Ovary (tissue), 9 donors: ENCODE results near the gene FBXW5. TPM values are rescaled to one million over a fixed set of nuclear protein-coding genes. Genes with fewer than 3 reads are reported as not detected.

Source experiments
- DNase-seq, 5 donors: peaks; one replicate each; pipeline ENCODE4 v3.0.0-alpha.2; 2019 to 2020
- H3K27ac ChIP-seq, 2 donors: fragments of 200-600 bp; one replicate each; pipeline versions ENCODE4 v1.5.1 to v1.8.0; 2019 to 2022
- H3K27me3 ChIP-seq: fragments of 200-600 bp; one replicate; pipeline ENCODE4 v1.8.0; 2022
- H3K36me3 ChIP-seq: fragments of 200-600 bp; sonication (generic); one replicate; pipeline ENCODE4 v1.5.1; 2019
- H3K4me1 ChIP-seq: one replicate; pipeline ENCODE4 v1.8.1; 2013; ENCODE audit warnings: mild to moderate bottlenecking, moderate library complexity; ENCODE audit not compliant: insufficient read depth
- H3K4me3 ChIP-seq: fragments of 200-600 bp; sonication (generic); one replicate; pipeline ENCODE4 v1.5.1; 2017
- H3K9me3 ChIP-seq, 2 donors: fragments of 200-600 bp in 1 of 2; sonication (generic) in 1 of 2; one replicate each; pipeline versions ENCODE4 v1.5.1 to v1.8.1; 2013 to 2019; ENCODE audit warnings: mild to moderate bottlenecking in 1 of 2, moderate library complexity in 1 of 2
- EP300 ChIP-seq: sonication (generic); formaldehyde crosslinking; IDR thresholded peaks from one replicate; pipeline ENCODE4 v1.6.1; 2017; ENCODE audit warnings: antibody characterized with exemption
- POLR2A ChIP-seq: fragments of 450-650 bp; IDR thresholded peaks from one replicate; pipeline ENCODE4 v1.6.1; 2017; ENCODE audit warnings: antibody characterized with exemption, mild to moderate bottlenecking, moderate library complexity
- WGBS, 3 donors: extraction: QIAGEN DNeasy Blood & Tissue Kit in 1 of 3; methylation state at CpG; one replicate each; pipeline versions ENCODE4 v1.1.5 to v1.1.7; 2013 to 2017; 5-methylcytosine and 5-hydroxymethylcytosine counted together
- intact Hi-C, 4 donors: fragments of 100-400 bp; cut with DNase I; formaldehyde crosslinking; loops; one replicate each; pipeline versions ENCODE4 v1.11.0 to v1.15.1; 2022 to 2023
- polyA plus RNA-seq, 2 donors: library from polyadenylated mRNA; stranded (reverse); fragments of 200-250 nt in 1 of 2; fragments of 350-450 nt in 1 of 2; fragmentation: Illumina TruSeq in 1 of 2; extraction: RNeasy Lipid Tissue Mini Kit (QIAGEN cat#74804) in 1 of 2; gene quantifications; one replicate each; pipeline ENCODE4 v1.2.3, GENCODE V29; 2013 to 2014
- total RNA-seq, 7 donors: library from RNA; depleted of rRNA in 2 of 7; stranded (reverse); fragments of >200 nt in 2 of 7; fragmentation: NEBNext Ultra II Directional in 3 of 7; extraction: Animal tissue kit (Norgen Biotek cat#: 25700) in 3 of 7; gene quantifications; one replicate each; pipeline versions ENCODE4 v1.1.0 to v1.2.4, GENCODE V29; 2016 to 2023
- TF ChIP-seq, protein P1 (sequence below), 3 donors: fragments of 450-650 bp in 2 of 3; fragments of 200-600 bp in 1 of 3; IDR thresholded peaks; one replicate each; pipeline versions ENCODE4 v1.5.1 to v1.8.0; 2016 to 2022; ENCODE audit warnings: antibody characterized with exemption in 3 of 3, mild to moderate bottlenecking in 1 of 3
- donor health status: DM: no; HTN: no; CAD: no; lungs with moderate emphysema.
- donor health status: DM: no; HTN: no; CAD: no.
- donor health status: Bipolar disorder and iron deficiency.
- donor health status: DM: yes; HTN: yes; CAD: no.
- donor health status: DM: no; HTN: no; CAD: no.
- donor health status: DM: yes; HTN: yes; CAD: no.

FBXW5 gene
- total and polyA plus RNA-seq, 9 donors = 2.2 to 75.5 (median 60.5) TPM

DNA sequence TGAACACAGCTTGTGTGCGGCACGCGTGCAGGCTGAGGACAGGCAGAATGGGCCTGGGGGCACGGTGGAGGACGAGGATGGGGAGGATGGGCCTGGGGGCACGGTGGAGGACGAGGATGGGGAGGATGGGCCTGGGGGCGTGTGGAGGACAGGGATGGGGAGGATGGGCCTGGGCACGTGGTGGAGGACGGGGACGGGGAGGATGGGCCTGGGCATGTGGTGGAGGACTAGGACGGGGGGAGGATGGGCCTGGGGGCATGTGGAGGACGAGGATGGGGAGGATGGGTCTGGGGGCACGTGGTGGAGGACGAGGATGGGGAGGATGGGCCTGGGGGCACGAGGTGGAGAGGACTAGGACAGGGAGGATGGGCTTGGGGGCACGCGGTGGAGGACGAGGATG is 22.0 kb downstream of the FBXW5 start:
- H3K4me3 ChIP-seq = no peak overlapping the region
- DNase-seq = no peak
- H3K27ac ChIP-seq = no peak overlapping the region
- H3K27me3 ChIP-seq = no peaks in the 10 kb centered on the region
- intact Hi-C loops = no loop called here
- 90 to 91% (median 91%) methylated on average over 19 of the region's 19 CpGs for WGBS, 3 donors
- TF ChIP-seq EP300 = no peak
- TF ChIP-seq, protein P1, sequence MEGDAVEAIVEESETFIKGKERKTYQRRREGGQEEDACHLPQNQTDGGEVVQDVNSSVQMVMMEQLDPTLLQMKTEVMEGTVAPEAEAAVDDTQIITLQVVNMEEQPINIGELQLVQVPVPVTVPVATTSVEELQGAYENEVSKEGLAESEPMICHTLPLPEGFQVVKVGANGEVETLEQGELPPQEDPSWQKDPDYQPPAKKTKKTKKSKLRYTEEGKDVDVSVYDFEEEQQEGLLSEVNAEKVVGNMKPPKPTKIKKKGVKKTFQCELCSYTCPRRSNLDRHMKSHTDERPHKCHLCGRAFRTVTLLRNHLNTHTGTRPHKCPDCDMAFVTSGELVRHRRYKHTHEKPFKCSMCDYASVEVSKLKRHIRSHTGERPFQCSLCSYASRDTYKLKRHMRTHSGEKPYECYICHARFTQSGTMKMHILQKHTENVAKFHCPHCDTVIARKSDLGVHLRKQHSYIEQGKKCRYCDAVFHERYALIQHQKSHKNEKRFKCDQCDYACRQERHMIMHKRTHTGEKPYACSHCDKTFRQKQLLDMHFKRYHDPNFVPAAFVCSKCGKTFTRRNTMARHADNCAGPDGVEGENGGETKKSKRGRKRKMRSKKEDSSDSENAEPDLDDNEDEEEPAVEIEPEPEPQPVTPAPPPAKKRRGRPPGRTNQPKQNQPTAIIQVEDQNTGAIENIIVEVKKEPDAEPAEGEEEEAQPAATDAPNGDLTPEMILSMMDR (IDR thresholded peaks at IDR 0.05) = no peak
- TF ChIP-seq POLR2A = no peak
- no peaks in the 10 kb centered on the region for H3K36me3 ChIP-seq
- H3K4me1 ChIP-seq = no peaks in the 10 kb centered on the region
- H3K9me3 ChIP-seq = no peaks in the 10 kb centered on the region

DNA sequence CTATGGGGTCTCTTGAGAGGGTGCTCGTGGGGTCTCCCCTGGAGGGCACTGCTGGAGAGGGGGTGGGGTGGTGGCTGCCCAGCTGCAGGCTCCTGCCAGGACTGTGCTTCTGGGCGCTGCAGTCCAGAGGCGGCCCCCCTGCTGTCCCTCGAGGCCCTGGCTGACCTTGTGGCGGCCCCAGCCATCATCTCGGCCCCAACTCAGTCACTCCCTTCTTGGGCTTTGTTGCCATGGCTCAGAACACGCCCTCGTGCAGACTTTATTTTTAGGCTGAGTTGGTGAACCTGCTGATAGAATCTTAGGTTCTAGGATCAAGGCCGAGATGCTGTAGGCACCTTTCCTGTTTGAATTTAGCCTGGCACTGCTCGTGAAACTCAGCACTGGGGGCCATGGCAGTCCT is 22.8 kb downstream of the FBXW5 start:
- DNase-seq = no peak
- intact Hi-C loops = no loop called here
- no peak overlapping the region for H3K27ac ChIP-seq
- H3K27me3 ChIP-seq = no peaks in the 10 kb centered on the region
- 70 to 71% (median 71%) methylated on average over 10 of the region's 10 CpGs for WGBS, 3 donors
- H3K36me3 ChIP-seq = no peaks in the 10 kb centered on the region
- TF ChIP-seq, protein P1 (IDR thresholded peaks at IDR 0.05) = no peak
- TF ChIP-seq EP300 (no peak), POLR2A (no peak)
- no peaks in the 10 kb centered on the region for H3K4me1 ChIP-seq
- no peak overlapping the region for H3K4me3 ChIP-seq
- no peaks in the 10 kb centered on the region for H3K9me3 ChIP-seq

DNA sequence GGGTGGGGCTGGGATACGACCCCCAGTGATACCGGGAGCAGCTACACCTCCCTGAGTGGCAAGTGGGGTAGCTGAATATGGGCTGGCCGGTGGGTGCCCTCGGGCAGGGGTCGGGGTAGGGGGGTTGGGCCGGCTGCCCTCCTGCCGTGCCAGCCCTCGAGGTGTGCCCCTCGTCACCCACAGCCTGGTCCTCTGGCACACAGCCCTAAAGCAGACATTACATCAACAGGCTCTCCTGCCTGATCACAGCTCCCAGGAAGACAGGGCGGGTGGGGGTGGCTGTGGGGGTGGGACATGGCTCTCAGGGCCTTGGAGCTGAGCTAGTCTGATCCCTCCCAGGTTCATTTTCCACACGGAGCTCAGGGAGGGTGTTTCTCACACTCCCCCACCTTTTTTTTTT is 23.2 kb downstream of the FBXW5 start:
- no peak for DNase-seq
- no peaks in the 10 kb centered on the region for H3K9me3 ChIP-seq
- no peak overlapping the region for H3K27ac ChIP-seq
- TF ChIP-seq POLR2A (no peak), EP300 (no peak)
- TF ChIP-seq, protein P1 (IDR thresholded peaks at IDR 0.05) = no peak
- no peaks in the 10 kb centered on the region for H3K4me1 ChIP-seq
- H3K4me3 ChIP-seq = no peak overlapping the region
- intact Hi-C loops = no loop called here
- WGBS, 3 donors = 66 to 86% (median 78%) methylated on average over 7 to 11 of the region's 11 CpGs
- H3K27me3 ChIP-seq = no peaks in the 10 kb centered on the region
- H3K36me3 ChIP-seq = no peaks in the 10 kb centered on the region

DNA sequence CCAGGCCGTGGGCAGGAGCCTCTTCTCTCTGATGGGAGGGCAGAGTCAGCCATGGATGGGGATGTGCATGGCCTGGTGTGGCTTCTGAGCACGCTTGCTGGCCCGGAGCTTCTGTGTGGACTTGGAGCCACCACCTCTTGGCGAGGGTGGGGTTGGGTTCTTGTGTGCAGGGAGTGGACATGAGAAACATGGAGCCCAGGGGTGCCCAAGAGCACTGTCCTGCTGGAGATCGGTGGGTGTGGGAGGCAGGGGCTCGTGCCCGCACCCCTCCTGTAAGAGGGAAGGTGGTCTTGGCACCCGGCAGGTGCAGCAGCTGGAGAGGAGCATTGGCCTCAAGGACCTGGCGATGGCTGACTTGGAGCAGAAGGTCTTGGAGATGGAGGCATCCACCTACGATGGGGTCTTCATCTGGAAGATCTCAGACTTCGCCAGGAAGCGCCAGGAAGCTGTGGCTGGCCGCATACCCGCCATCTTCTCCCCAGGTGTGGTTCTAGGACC is 23.8 kb downstream of the FBXW5 start:
- Histone ChIP-seq H3K4me3 (no peak overlapping the region), H3K27ac (no peak overlapping the region), H3K27me3 (no peaks in the 10 kb centered on the region), H3K36me3 (no peaks in the 10 kb centered on the region), H3K9me3 (no peaks in the 10 kb centered on the region), H3K4me1 (no peaks in the 10 kb centered on the region)
- intact Hi-C loops = no loop called here
- no peak for TF ChIP-seq POLR2A
- TF ChIP-seq EP300 = no peak
- no peak for DNase-seq
- 92 to 96% (median 96%) methylated on average over 12 to 14 of the region's 14 CpGs for WGBS, 3 donors

DNA sequence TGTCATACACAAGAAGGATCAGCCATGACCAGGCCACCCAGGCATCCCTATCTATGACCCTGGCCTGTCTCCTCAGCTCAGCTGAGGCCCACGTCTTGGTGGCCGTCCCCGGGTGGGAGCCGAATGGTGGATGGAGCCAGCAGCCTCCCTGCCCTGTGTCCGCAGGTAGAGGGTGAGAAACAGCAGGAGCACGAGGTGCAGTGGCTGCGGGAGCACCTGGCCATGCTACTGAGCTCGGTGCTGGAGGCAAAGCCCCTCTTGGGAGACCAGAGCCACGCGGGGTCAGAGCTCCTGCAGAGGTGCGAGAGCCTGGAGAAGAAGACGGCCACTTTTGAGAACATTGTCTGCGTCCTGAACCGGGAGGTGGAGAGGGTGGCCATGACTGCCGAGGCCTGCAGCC is 24.5 kb downstream of the FBXW5 start:
- DNase-seq = no peak
- intact Hi-C loops = no loop called here
- Histone ChIP-seq H3K36me3 (no peaks in the 10 kb centered on the region), H3K27ac (no peak overlapping the region), H3K9me3 (no peaks in the 10 kb centered on the region), H3K4me1 (no peaks in the 10 kb centered on the region), H3K27me3 (no peaks in the 10 kb centered on the region), H3K4me3 (no peak overlapping the region)
- WGBS, 3 donors = 94 to 96% (median 95%) methylated on average over 15 of the region's 15 CpGs
- TF ChIP-seq POLR2A (no peak), EP300 (no peak)
- TF ChIP-seq, protein P1 (IDR thresholded peaks at IDR 0.05) = no peak
